Smooth muscle cell (in vitro differentiated cells): Measurements from ENCODE around the gene GPR143. TPM values are rescaled to one million over a fixed set of nuclear protein-coding genes. Genes with fewer than 3 reads are reported as not detected.

Experiments
- DNase-seq: peaks from one replicate; lab custom pipeline; 2025; ENCODE audit not compliant: unreplicated experiment; lab: John Stamatoyannopoulos, UW
- H2AFZ ChIP-seq: fragments of 200-600 bp; sonication (generic); 2 replicates; pipeline ENCODE4 v1.6.0; 2016; ENCODE audit warnings: antibody characterized with exemption, low read depth, mild to moderate bottlenecking
- H3F3A ChIP-seq: fragments of 200-600 bp; sonication (generic); 2 replicates; pipeline ENCODE4 v1.6.0; 2017; ENCODE audit warnings: antibody characterized with exemption, low read depth
- H3K27ac ChIP-seq: fragments of 200-600 bp; sonication (generic); 2 replicates; pipeline ENCODE4 v1.5.1; 2016; ENCODE audit warnings: low read depth, mild to moderate bottlenecking
- H3K27me3 ChIP-seq: fragments of 200-600 bp; sonication (generic); 2 replicates; pipeline ENCODE4 v1.6.1; 2016; ENCODE audit warnings: low read depth, mild to moderate bottlenecking
- H3K36me3 ChIP-seq: fragments of 200-600 bp; sonication (generic); 2 replicates; pipeline ENCODE4 v1.5.1; 2016; ENCODE audit warnings: low read depth
- H3K4me1 ChIP-seq: fragments of 200-600 bp; sonication (generic); 2 replicates; pipeline ENCODE4 v1.5.1; 2016; ENCODE audit warnings: low read depth
- H3K4me2 ChIP-seq: fragments of 200-600 bp; sonication (generic); 2 replicates; pipeline ENCODE4 v1.6.0; 2016; ENCODE audit warnings: mild to moderate bottlenecking
- H3K4me3 ChIP-seq: fragments of 200-600 bp; sonication (generic); 2 replicates; pipeline ENCODE4 v1.5.1; 2016; ENCODE audit warnings: mild to moderate bottlenecking
- H3K79me2 ChIP-seq: fragments of 200-600 bp; sonication (generic); 2 replicates; pipeline ENCODE4 v1.6.0; 2016; ENCODE audit warnings: low read depth, mild to moderate bottlenecking
- H3K9ac ChIP-seq: fragments of 200-600 bp; sonication (generic); 2 replicates; pipeline ENCODE4 v1.6.0; 2016; ENCODE audit warnings: low read depth
- H3K9me3 ChIP-seq: fragments of 200-600 bp; sonication (generic); replicated peaks from 2 replicates; pipeline ENCODE4 v1.5.1; 2016; ENCODE audit warnings: low read depth
- H4K20me1 ChIP-seq: fragments of 200-600 bp; sonication (generic); 2 replicates; pipeline ENCODE4 v1.6.0; 2016; ENCODE audit warnings: low read depth
- CTCF ChIP-seq: fragments of 200-600 bp; sonication (generic); IDR thresholded peaks from 2 replicates; pipeline ENCODE4 v1.5.1; 2017; ENCODE audit warnings: borderline replicate concordance, mild to moderate bottlenecking, antibody characterized with exemption; ENCODE audit not compliant: insufficient read depth, poor library complexity, severe bottlenecking
- WGBS: methylation state at CpG from one replicate; pipeline ENCODE4 v1.1.7; 2016; ENCODE audit warnings: low lambda C conversion rate; 5-methylcytosine and 5-hydroxymethylcytosine counted together
- polyA plus RNA-seq: library from polyadenylated mRNA; unstranded; fragments of >200 nt; fragmentation: Nextera tagmentation; extraction: Ambion mirVana; gene quantifications from 2 replicates; pipeline ENCODE4 v1.2.1, GENCODE V29; 2016
- total RNA-seq: library from RNA; depleted of rRNA; stranded (reverse); fragments of >200 nt; gene quantifications from 2 replicates; pipeline ENCODE4 v1.2.3, GENCODE V29; 2014

GPR143 gene
- total and polyA plus RNA-seq, 2 experiments from 2014 or later = 0.72 to 1.4 TPM

- Histone ChIP-seq H3K4me2 (no peak overlapping the region), H4K20me1 (no peaks in the 10 kb centered on the region), H3K79me2 (no peaks in the 10 kb centered on the region), H2AFZ (no peak overlapping the region), H3K4me3 (no peak overlapping the region), H3K9ac (no peak overlapping the region), H3K9me3 (peaks cover 4% of the 10 kb centered on the region), H3F3A (no peaks in the 10 kb centered on the region), H3K4me1 (no peaks in the 10 kb centered on the region), H3K27me3 (no peaks in the 10 kb centered on the region), H3K36me3 (no peaks in the 10 kb centered on the region), H3K27ac (no peak overlapping the region)
- no peak for TF ChIP-seq CTCF
- no peak for DNase-seq
- 89% methylated on average over 14 of the region's 14 CpGs for WGBS
Observed at GRCh38 chrX:9703406-9703805, 62.2 kb downstream of the GPR143 start.

GRCh38 chrX:9701790-9702189, 63.9 kb downstream of the GPR143 start:
- WGBS = 93% methylated on average over 12 of the region's 12 CpGs
- H3K4me3 ChIP-seq = no peak overlapping the region
- DNase-seq = no peak

GRCh38 chrX:9700555-9700954, 65.1 kb downstream of the GPR143 start:
- Histone ChIP-seq H3K4me2 (no peak overlapping the region), H3K27ac (no peak overlapping the region), H3F3A (no peaks in the 10 kb centered on the region), H2AFZ (no peak overlapping the region), H3K9ac (no peak overlapping the region), H3K79me2 (no peaks in the 10 kb centered on the region), H4K20me1 (no peaks in the 10 kb centered on the region), H3K36me3 (no peaks in the 10 kb centered on the region), H3K4me3 (no peak overlapping the region), H3K9me3 (peaks cover 4% of the 10 kb centered on the region), H3K4me1 (no peaks in the 10 kb centered on the region), H3K27me3 (no peaks in the 10 kb centered on the region)
- 77% methylated on average over 15 of the region's 15 CpGs for WGBS
- no peak for DNase-seq
- no peak for TF ChIP-seq CTCF

More at GRCh38 chrX:9701790-9702189, 63.9 kb downstream of the GPR143 start:
- Histone ChIP-seq H3K4me1 (no peaks in the 10 kb centered on the region), H3K27ac (no peak overlapping the region), H3K36me3 (no peaks in the 10 kb centered on the region), H3K9ac (no peak overlapping the region), H3K27me3 (no peaks in the 10 kb centered on the region), H3K4me2 (no peak overlapping the region), H3K79me2 (no peaks in the 10 kb centered on the region), H2AFZ (no peak overlapping the region), H3K9me3 (peaks cover 4% of the 10 kb centered on the region), H3F3A (no peaks in the 10 kb centered on the region), H4K20me1 (no peaks in the 10 kb centered on the region)
- TF ChIP-seq CTCF = no peak

- H3K4me2 ChIP-seq = no peak overlapping the region
- H3K79me2 ChIP-seq = no peaks in the 10 kb centered on the region
- no peaks in the 10 kb centered on the region for H4K20me1 ChIP-seq
- H2AFZ ChIP-seq = no peak overlapping the region
- no peak overlapping the region for H3K9ac ChIP-seq
- H3K27ac ChIP-seq = no peak overlapping the region
- H3K4me1 ChIP-seq = no peaks in the 10 kb centered on the region
- no peaks in the 10 kb centered on the region for H3K9me3 ChIP-seq
- no peaks in the 10 kb centered on the region for H3K36me3 ChIP-seq
- no peaks in the 10 kb centered on the region for H3F3A ChIP-seq
- no peaks in the 10 kb centered on the region for H3K27me3 ChIP-seq
- WGBS = 84% methylated on average over 12 of the region's 12 CpGs
- DNase-seq = no peak
- TF ChIP-seq CTCF = no peak
- no peak overlapping the region for H3K4me3 ChIP-seq
Observed at GRCh38 chrX:9698576-9698975, 67.1 kb downstream of the GPR143 start.
